HUES64 (cell line): ENCODE results near the gene COQ6.

ENCODE experiments used
- H3K27ac ChIP-seq: 2 replicates; pipeline ENCODE4 v1.7.0; 2013; ENCODE audit warnings: low read depth, low read length, inconsistent platforms
- H3K27me3 ChIP-seq: 2 replicates; pipeline ENCODE4 v1.6.1; 2013; ENCODE audit warnings: mild to moderate bottlenecking, low read length; ENCODE audit not compliant: insufficient read depth
- H3K36me3 ChIP-seq: 2 replicates; pipeline ENCODE4 v1.6.1; 2013; ENCODE audit warnings: mild to moderate bottlenecking, low read length; ENCODE audit not compliant: insufficient read depth
- H3K4me1 ChIP-seq: 2 replicates; pipeline ENCODE4 v1.6.1; 2013; ENCODE audit warnings: mild to moderate bottlenecking, low read length, moderate library complexity; ENCODE audit not compliant: insufficient read depth
- H3K4me3 ChIP-seq: 2 replicates; pipeline ENCODE4 v1.5.1; 2013; ENCODE audit warnings: mild to moderate bottlenecking, low read length, moderate library complexity
- H3K9ac ChIP-seq: 2 replicates; pipeline ENCODE4 v1.6.1; 2013; ENCODE audit warnings: mild to moderate bottlenecking, low read depth, low read length
- H3K9me3 ChIP-seq: 2 replicates; pipeline ENCODE4 v1.6.1; 2013; ENCODE audit warnings: low read depth, low read length; ENCODE audit not compliant: insufficient read depth
- WGBS: fragments of 150-250, 120-280 bp; methylation state at CpG from one replicate; pipeline ENCODE4 v1.1.7; 2013; ENCODE audit warnings: missing lambda C conversion rate; 5-methylcytosine and 5-hydroxymethylcytosine counted together

Gene COQ6

DNA sequence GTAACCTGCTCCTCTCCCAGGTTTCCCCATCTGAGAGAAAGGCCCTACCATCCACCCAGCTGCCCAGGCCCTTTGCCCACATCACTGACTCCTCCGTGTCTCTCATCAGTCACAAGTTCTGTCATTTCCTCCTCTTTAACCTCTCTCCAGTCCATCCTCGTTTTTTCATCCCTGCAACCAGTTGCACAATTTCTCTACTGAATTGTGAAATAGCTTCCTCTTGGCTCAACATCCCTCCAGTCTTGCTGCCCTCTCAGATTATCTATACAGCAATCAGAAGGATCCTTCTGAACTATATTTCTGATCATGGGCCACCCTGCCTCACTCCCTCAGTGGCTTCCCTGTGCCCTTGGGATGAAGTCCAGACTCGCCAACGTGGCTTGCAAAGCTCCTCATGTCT, 7.0 kb upstream of the COQ6 start:
- no peaks in the 10 kb centered on the region for H3K36me3 ChIP-seq
- no peaks in the 10 kb centered on the region for H3K4me1 ChIP-seq
- H3K9ac ChIP-seq = no peak overlapping the region
- no peak overlapping the region for H3K27ac ChIP-seq
- no peaks in the 10 kb centered on the region; the same call in 1 of the 2 replicates for H3K27me3 ChIP-seq
- no peak overlapping the region for H3K4me3 ChIP-seq
- no peaks in the 10 kb centered on the region for H3K9me3 ChIP-seq
- WGBS = 81% methylated on average over 4 of the region's 4 CpGs

DNA sequence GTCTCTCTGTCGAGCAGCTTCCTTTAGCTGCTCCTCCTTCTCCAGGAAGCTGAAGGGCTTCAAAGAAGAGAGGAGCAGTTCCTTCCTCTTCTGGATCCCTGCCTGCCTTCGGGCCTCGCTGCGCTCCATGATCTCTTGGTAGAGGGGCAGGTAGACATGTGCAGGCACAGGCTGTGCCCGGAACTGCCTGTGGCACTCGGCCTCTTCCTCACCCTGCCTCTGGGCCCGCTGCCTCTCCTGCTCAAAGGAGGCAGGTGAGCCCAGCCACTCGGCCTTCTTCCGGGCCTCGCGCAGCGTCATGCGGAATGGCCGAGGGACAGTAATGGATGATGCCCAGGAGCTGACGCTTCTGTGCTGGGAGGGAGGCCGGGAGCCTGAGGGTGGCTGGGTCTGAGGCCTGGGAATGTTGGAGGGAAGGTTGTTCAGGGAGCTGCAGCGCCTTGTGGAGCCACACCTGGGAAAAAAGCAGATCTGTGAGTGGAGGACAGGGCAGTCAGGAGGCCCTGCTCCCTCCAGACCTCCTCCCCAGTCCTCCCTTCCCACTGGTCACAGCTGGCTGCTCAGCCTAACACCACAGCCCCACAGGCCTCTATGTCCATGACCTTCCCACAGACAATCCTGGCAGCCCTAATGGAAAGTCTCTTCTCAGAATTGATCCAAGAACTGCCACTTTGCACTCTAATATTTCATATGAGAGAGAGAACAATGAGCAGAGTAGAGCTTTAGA, 5.5 kb upstream of the COQ6 start:
- WGBS = 93% methylated on average over 17 of the region's 17 CpGs

DNA sequence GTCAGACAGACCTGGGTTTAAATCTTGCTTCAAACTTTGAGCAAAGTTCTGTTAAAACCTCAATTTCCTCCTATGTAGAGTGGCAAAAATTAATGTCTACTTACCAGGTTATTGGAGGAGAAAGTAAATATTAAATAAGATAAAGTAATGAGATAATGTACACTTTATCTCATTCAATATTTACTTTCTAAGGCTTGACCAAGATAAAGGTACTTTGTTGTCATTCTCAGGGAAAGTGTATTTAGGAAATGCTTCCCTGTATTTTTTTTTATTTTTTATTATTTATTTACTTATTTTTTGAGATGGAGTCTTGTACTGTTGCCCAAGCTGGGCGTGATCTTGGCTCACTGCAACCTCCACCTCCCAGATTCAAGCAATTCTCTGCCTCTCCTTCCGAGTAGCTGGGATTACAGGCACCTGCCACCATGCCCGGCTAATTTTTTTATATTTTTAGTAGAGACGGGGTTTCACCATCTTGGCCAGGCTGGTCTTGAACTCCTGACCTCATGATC, 4.9 kb upstream of the COQ6 start:
- no peak overlapping the region for H3K9ac ChIP-seq
- H3K27me3 ChIP-seq = no peaks in the 10 kb centered on the region; the same call in 1 of the 2 replicates
- H3K27ac ChIP-seq = no peak overlapping the region
- H3K4me3 ChIP-seq = no peak overlapping the region
- H3K9me3 ChIP-seq = no peaks in the 10 kb centered on the region
- WGBS = 91% methylated on average over 4 of the region's 4 CpGs
- no peaks in the 10 kb centered on the region for H3K4me1 ChIP-seq
- H3K36me3 ChIP-seq = no peaks in the 10 kb centered on the region

More for the DNA sequence above, 5.5 kb upstream of the COQ6 start:
- H3K27me3 ChIP-seq = no peaks in the 10 kb centered on the region; the same call in 1 of the 2 replicates
- H3K4me3 ChIP-seq = no peak overlapping the region
- no peaks in the 10 kb centered on the region for H3K4me1 ChIP-seq
- no peaks in the 10 kb centered on the region for H3K36me3 ChIP-seq
- H3K9ac ChIP-seq = no peak overlapping the region
- H3K27ac ChIP-seq = no peak overlapping the region
- H3K9me3 ChIP-seq = no peaks in the 10 kb centered on the region

GRCh38 chr14:73953731-73954130, 3.6 kb downstream of the COQ6 start:
- Histone ChIP-seq H3K9ac (no peak overlapping the region), H3K4me1 (no peaks in the 10 kb centered on the region), H3K27me3 (no peaks in the 10 kb centered on the region), H3K9me3 (no peaks in the 10 kb centered on the region), H3K27ac (no peak overlapping the region), H3K4me3 (no peak overlapping the region), H3K36me3 (peaks cover 40% of the 10 kb centered on the region)
- WGBS = 92% methylated on average over 1 of the region's 1 CpG

GRCh38 chr14:73955674-73956073, 5.6 kb downstream of the COQ6 start:
- no peak overlapping the region for H3K4me3 ChIP-seq
- peaks cover 58% of the 10 kb centered on the region for H3K36me3 ChIP-seq
- no peaks in the 10 kb centered on the region for H3K27me3 ChIP-seq
- H3K9me3 ChIP-seq = no peaks in the 10 kb centered on the region
- no peak overlapping the region for H3K27ac ChIP-seq
- 95% methylated on average over 5 of the region's 5 CpGs for WGBS
- no peaks in the 10 kb centered on the region for H3K4me1 ChIP-seq
- H3K9ac ChIP-seq = no peak overlapping the region

- H3K36me3 ChIP-seq = peaks cover 78% of the 10 kb centered on the region
- no peak overlapping the region for H3K4me3 ChIP-seq
- H3K9me3 ChIP-seq = no peaks in the 10 kb centered on the region
- H3K4me1 ChIP-seq = no peaks in the 10 kb centered on the region
- H3K9ac ChIP-seq = no peak overlapping the region
- no peak overlapping the region for H3K27ac ChIP-seq
- no peaks in the 10 kb centered on the region for H3K27me3 ChIP-seq
These were observed 8.5 kb downstream of the COQ6 start for GRCh38 chr14:73958591-73958990.

GRCh38 chr14:73961192-73961591, 11.1 kb downstream of the COQ6 start:
- H3K27ac ChIP-seq = no peak overlapping the region
- H3K36me3 ChIP-seq = peaks cover 72% of the 10 kb centered on the region
- no peaks in the 10 kb centered on the region for H3K4me1 ChIP-seq
- WGBS = 96% methylated on average over 12 of the region's 12 CpGs
- no peaks in the 10 kb centered on the region for H3K9me3 ChIP-seq
- H3K9ac ChIP-seq = no peak overlapping the region
- no peaks in the 10 kb centered on the region for H3K27me3 ChIP-seq
- no peak overlapping the region for H3K4me3 ChIP-seq

DNA sequence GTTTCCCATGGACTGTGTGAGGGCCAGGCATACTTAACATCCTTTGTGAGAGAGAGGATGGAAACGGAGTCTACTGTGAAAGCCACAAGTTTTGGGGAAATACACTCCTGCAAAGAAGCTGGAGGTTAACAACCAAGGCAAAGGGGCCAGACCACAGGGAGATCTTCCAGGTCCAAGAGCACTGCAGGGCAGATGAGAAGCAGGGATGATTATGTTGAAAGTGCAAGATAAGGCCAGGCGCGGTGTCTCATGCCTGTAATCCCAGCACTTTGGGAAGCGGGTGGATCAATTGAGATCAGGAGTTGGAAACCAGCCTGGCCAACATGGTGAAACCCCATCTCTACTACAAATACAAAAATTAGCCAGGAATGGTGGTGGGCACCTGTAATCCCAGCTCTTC, 15.1 kb downstream of the COQ6 start:
- Histone ChIP-seq H3K4me1 (no peaks in the 10 kb centered on the region), H3K9me3 (no peaks in the 10 kb centered on the region), H3K36me3 (peaks cover 59% of the 10 kb centered on the region), H3K9ac (no peak overlapping the region), H3K4me3 (no peak overlapping the region), H3K27me3 (no peaks in the 10 kb centered on the region), H3K27ac (no peak overlapping the region)
- over 99% methylated on average over 4 of the region's 4 CpGs for WGBS

GRCh38 chr14:73968885-73969284, 18.8 kb downstream of the COQ6 start:
- H3K4me1 ChIP-seq = no peaks in the 10 kb centered on the region
- H3K9me3 ChIP-seq = no peaks in the 10 kb centered on the region
- peaks cover 26% of the 10 kb centered on the region for H3K36me3 ChIP-seq
- WGBS = 98% methylated on average over 2 of the region's 2 CpGs
- no peak overlapping the region for H3K27ac ChIP-seq
- no peak overlapping the region for H3K4me3 ChIP-seq
- H3K27me3 ChIP-seq = no peaks in the 10 kb centered on the region
- H3K9ac ChIP-seq = no peak overlapping the region

DNA sequence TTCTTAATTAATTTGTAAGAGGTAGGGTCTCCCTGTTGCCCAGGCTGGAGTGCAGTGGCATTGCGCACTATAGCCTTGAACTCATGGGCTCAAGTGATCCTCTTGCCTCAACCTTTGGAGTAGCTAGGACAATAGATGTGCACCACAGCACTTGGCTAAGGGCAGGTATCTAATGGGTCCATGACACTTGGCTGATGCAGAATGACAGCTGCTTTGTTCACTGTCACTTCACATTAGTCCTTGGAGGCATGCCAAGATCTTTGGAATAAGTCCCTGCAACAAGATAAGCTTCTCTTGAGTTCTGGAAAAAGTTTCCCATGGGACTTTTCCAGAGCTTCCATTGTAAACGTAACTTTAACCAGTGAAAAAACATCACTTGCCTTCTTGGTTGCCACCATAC, 23.4 kb downstream of the COQ6 start:
- no peaks in the 10 kb centered on the region for H3K9me3 ChIP-seq
- H3K4me3 ChIP-seq = no peak overlapping the region
- H3K9ac ChIP-seq = no peak overlapping the region
- no peak overlapping the region for H3K27ac ChIP-seq
- no peaks in the 10 kb centered on the region for H3K4me1 ChIP-seq
- WGBS = 88% methylated on average over 2 of the region's 2 CpGs
- H3K27me3 ChIP-seq = no peaks in the 10 kb centered on the region
- peaks cover 16% of the 10 kb centered on the region for H3K36me3 ChIP-seq

DNA sequence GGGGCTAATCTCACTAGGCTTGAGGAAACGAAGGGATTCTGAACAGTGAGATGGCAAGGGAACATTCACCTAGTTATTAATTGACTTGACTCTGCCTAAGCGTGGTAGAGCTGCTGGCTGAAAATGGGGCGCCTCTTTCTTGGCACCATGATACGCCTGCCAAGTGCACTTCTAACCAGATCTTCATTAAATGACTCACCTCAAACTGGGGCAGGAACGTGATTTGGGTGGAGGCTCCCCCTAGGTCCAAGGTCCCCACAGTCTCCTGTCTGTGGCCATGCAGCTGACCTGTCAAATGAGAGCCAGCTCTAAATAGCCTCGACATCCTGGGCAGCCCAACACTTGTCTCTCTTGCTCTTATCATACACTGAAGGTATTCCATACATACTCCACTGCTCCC, 26.0 kb downstream of the COQ6 start:
- no peak overlapping the region for H3K9ac ChIP-seq
- no peaks in the 10 kb centered on the region for H3K4me1 ChIP-seq
- H3K36me3 ChIP-seq = 0 out of 2 replicates have a peak, but pooled peaks cover 6% of the 10 kb centered on the region
- no peaks in the 10 kb centered on the region for H3K27me3 ChIP-seq
- no peak overlapping the region for H3K27ac ChIP-seq
- no peaks in the 10 kb centered on the region for H3K9me3 ChIP-seq
- H3K4me3 ChIP-seq = no peak overlapping the region
- 94% methylated on average over 6 of the region's 6 CpGs for WGBS
